Rectal smooth muscle tissue (tissue), 1 donor: ENCODE measurements around the gene THYN1.
"Not testable (repeated sequence)": the region's sequence is repeated elsewhere in the genome, so short reads cannot be mapped to it uniquely, and the experiment has no call there.

Experiments
- H3K27ac ChIP-seq: one replicate; pipeline ENCODE4 v1.7.0; 2013; ENCODE audit warnings: low read depth, low read length, inconsistent platforms
- H3K27me3 ChIP-seq: one replicate; pipeline ENCODE4 v1.7.0; 2013; ENCODE audit warnings: low read length; ENCODE audit not compliant: control insufficient read depth, insufficient read depth
- H3K36me3 ChIP-seq: one replicate; pipeline ENCODE4 v1.7.0; 2013; ENCODE audit warnings: low read length; ENCODE audit not compliant: control insufficient read depth, insufficient read depth
- H3K4me1 ChIP-seq: one replicate; pipeline ENCODE4 v1.7.0; 2013; ENCODE audit warnings: low read length; ENCODE audit not compliant: control insufficient read depth, insufficient read depth
- H3K4me3 ChIP-seq: one replicate; pipeline ENCODE4 v1.7.0; 2013; ENCODE audit warnings: low read length
- H3K9ac ChIP-seq: one replicate; pipeline ENCODE4 v1.7.0; 2013; ENCODE audit warnings: low read length

THYN1 gene

DNA sequence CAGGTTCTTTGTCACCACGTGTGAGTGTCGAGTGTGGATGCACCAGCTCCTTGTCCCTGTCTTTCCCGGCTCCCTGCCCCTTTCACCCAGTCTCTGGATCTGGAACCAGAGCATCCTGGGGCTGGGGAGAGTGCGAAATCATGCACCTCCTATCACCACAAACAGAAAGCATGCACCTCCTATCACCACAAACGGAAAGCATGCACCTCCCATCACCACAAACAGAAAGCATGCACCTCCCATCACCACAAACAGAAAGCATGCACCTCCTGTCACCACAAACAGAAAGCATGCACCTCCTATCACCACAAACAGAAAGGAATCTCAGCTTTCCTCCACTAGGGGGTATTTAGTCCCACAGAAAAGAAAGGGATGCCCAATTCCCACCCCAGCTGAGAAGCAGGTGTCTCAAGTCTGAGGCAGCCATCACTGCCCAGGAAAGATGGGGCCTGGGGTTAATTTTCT, 17.1 kb upstream of the THYN1 start:
- H3K9ac ChIP-seq, result no peak overlapping the region

DNA sequence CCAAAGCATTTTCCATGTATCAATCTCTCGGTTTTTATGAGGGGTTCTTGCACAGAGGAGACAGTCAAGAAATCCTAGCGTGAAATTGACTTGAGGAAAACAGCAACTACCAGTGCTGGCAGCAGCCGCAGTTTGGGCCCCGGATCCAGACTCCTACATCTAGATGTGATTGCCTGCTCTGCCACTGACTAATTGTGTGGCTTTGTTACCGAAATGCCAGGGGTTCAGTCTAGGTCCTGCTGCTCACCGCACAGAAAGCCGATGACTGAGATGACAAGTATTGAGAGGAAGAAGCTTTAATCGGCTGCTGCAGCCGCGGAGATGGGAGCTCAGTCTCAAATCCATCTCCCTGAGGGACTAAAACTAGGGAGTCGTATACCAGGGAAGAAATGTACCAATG, 14.8 kb upstream of the THYN1 start:
- Histone ChIP-seq H3K27me3 (peaks cover 2% of the 10 kb centered on the region), H3K4me3 (no peak overlapping the region), H3K27ac (no peak overlapping the region), H3K36me3 (peaks cover 9% of the 10 kb centered on the region), H3K9ac (no peak overlapping the region), H3K4me1 (no peaks in the 10 kb centered on the region)

More for the DNA sequence above, 17.1 kb upstream of the THYN1 start:
- H3K27ac ChIP-seq, result no peak overlapping the region
- H3K27me3 ChIP-seq, result peaks cover 2% of the 10 kb centered on the region
- H3K4me3 ChIP-seq, result no peak overlapping the region
- H3K4me1 ChIP-seq, result no peaks in the 10 kb centered on the region
- H3K36me3 ChIP-seq, result no peaks in the 10 kb centered on the region

DNA sequence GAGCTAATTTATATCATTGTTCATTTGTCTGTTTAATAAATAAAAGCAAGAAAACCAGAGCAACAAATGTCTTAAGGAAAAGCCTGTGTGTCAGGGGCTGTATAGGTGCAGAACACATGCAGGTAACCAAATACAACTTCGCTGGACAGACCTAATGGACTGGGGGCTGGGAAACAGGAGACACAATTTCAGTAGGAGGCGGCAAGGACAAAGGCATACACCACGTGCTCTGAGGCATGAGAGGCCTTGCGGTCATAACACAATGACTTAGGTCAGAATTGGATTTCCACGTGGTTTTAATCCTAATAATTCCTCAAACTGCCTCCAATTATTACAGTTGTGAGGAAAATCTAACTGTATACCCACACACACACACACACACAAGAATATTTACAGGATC, 14.3 kb upstream of the THYN1 start:
- Histone ChIP-seq H3K27ac (no peak overlapping the region), H3K9ac (no peak overlapping the region), H3K36me3 (peaks cover 12% of the 10 kb centered on the region), H3K4me3 (no peak overlapping the region), H3K4me1 (no peaks in the 10 kb centered on the region), H3K27me3 (peaks cover 2% of the 10 kb centered on the region)

DNA sequence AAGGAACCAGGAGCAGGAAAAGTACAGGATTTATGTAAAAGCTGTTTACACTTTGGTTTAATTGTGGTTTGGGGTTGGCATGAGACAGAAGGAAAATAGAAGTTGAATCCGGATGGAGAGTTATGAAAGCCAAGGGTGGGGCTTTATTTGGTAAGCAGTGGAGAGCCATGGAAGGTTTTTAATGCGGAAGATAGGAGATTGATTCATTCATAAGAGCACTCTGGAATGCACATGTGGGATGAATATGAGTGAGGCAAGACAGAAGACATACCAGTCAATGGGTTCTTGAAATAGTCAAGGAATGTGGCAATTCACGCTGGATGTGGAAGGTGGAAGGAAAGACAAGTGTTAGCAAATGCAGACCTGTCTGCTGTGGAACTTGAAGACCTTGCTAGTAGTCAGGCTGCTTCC, 13.7 kb upstream of the THYN1 start:
- Histone ChIP-seq H3K36me3 (peaks cover 16% of the 10 kb centered on the region), H3K4me3 (no peak overlapping the region), H3K4me1 (no peaks in the 10 kb centered on the region), H3K27me3 (peaks cover 2% of the 10 kb centered on the region), H3K9ac (no peak overlapping the region), H3K27ac (no peak overlapping the region)

DNA sequence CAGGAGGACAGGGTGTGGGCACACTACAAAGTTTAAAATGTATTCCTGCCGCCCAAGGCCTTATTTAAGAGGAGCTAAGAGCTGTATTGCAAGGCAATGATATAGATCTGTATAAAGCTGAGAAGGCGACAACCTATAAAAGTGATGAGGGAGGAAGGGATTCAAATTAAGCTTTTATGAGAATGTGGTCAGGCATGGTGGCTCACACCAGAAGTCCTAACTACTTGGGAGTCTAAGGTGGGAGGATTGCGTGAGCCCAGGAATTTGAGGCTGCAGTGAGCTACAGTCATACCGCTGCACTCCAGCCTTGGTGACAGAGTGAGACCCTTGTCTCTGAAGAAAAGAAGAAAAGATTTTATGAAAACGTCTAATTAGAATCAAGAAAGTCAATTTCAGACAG, 13.3 kb upstream of the THYN1 start:
- Histone ChIP-seq H3K4me3 (no peak overlapping the region), H3K9ac (no peak overlapping the region), H3K27me3 (no peaks in the 10 kb centered on the region), H3K27ac (no peak overlapping the region), H3K36me3 (peaks cover 19% of the 10 kb centered on the region), H3K4me1 (no peaks in the 10 kb centered on the region)

DNA sequence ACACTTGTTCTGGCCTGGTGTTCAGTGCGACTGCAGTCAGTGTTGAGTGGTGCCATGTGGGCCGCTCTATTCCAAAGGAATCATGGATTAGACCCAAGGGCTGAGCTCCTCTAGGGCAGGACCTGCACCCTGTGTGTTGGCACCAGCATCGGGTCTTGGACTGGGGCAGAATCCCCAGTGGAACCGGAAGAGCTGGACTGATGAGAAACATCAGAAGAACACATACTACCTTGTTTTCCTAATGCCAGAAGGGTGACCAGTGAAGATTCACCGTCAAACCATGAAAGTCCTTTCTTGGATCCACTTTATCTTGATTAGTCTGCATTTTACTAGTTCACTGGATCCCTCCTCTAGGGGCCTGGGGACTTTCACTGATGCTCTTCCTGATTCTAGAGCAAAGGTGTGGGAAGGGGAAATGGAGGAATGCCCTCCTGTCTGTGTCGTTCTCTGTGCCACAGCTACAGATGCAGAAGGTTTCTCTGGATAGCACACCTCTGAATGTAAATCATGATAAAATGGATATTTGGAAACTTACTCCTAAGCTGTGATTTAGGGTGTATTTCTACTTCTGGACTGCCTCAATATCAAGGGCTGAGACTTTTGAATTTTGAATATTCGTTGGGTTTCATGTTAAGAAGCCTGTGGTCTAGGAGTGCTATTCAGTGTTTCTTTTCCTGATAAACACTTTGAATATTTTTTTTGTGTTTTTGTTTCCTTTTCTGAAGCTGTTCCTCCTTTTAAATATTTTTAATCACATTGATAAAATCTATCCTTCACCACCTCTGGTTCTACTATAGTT, 12.0 kb upstream of the THYN1 start:
- H3K4me1 ChIP-seq, result no peaks in the 10 kb centered on the region
- no peaks in the 10 kb centered on the region for H3K27me3 ChIP-seq
- no peak overlapping the region for H3K9ac ChIP-seq
- H3K27ac ChIP-seq, result no peak overlapping the region
- no peak overlapping the region for H3K4me3 ChIP-seq
- peaks cover 22% of the 10 kb centered on the region for H3K36me3 ChIP-seq

DNA sequence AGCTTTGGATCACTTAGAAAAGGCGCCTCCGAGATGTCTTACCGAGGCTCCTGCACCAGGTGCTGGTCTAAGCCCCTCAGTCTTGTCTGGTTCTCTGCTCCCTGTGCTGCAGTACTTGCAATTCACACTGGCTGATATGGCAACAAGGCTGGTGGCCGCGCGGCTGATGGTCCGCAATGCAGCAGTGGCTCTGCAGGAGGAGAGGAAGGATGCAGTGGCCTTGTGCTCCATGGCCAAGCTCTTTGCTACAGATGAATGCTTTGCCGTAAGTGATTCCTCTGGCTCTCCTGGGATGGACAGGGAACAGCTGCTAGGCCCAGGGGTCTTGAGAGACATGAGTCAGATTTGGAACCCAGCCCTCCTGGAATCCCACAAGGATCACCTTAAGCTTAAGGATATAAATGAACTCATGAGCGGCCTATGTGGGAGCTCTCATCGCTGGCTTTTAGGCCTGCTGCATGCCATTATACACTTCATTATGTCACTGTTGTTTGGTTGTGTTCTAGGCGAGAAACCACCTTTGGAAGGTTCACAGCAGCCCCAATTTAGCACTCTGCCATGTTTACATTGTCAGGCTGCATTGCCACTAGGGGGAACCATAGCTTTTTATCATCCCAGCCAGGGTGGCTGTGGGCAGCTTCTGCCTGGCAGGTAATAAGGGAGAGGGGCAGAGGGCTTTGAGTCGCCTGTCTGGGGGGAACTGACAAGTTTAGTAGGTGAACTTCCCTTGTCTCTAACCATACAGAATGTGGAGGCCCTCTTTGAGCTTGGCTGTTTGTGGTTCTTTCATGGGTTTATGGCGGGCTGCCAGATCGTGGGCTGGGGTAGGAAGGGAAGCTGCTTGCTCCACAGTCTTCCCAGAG, 8.7 kb upstream of the THYN1 start:
- Histone ChIP-seq H3K27ac (no peak overlapping the region), H3K4me1 (no peaks in the 10 kb centered on the region), H3K4me3 (no peak overlapping the region), H3K27me3 (no peaks in the 10 kb centered on the region), H3K36me3 (peaks cover 37% of the 10 kb centered on the region), H3K9ac (no peak overlapping the region)

DNA sequence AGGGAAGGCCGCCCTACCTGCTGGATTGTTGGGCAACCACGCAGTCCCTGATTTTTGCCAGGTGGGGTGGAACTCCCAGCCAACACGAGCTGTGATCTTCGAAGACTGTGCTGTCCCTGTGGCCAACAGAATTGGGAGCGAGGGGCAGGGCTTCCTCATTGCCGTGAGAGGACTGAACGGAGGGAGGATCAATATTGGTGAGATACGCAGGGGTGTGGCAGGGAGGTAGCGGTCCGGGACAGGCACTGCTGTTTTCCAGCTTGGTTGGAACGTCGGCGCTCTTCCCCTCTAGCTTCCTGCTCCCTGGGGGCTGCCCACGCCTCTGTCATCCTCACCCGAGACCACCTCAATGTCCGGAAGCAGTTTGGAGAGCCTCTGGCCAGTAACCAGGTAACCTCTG, 7.8 kb upstream of the THYN1 start:
- H3K9ac ChIP-seq, result no peak overlapping the region
- peaks cover 37% of the 10 kb centered on the region for H3K36me3 ChIP-seq
- no peaks in the 10 kb centered on the region for H3K4me1 ChIP-seq
- no peak overlapping the region for H3K27ac ChIP-seq
- H3K27me3 ChIP-seq, result no peaks in the 10 kb centered on the region
- H3K4me3 ChIP-seq, result no peak overlapping the region

DNA sequence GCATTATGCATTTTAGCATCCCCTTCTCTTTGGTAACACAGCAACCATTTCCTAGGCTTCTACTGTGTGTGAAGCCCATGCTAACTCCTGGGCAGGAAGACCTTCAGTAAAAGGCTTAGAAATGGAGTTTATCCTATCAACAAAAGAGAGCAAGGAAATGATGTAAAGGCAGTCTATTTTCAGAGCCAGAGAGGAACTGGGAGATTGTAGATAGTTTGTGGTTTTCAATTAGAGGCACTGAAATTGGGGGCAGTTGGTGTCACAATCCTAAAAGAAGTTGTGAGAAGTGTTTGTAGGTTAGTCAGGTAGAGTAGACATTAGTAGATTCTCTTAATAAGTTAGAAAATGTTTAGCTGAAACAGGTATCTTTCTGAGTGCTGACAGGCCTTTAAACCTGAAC, 7.4 kb upstream of the THYN1 start:
- peaks cover 37% of the 10 kb centered on the region for H3K36me3 ChIP-seq

DNA sequence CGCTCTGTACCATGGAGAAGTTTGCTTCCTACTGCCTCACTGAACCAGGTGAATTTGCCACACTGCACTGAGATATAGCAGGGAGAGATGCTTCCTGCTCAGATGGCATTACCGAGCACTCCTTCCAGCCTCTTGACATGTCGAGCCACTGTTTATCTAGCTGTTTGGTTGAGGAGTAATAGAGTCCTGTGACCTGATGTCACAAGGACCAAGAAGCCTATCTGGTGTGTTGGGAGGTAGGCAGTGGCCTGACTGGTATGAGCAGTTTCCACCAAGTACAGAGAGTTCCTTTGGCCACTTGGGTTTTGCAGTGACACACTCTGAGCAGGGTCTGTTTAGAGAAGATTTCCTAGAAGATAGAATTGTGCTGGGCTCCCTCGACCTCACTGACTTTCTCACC, 5.4 kb upstream of the THYN1 start:
- H3K9ac ChIP-seq, result no peak overlapping the region
- no peak overlapping the region for H3K27ac ChIP-seq
- H3K27me3 ChIP-seq, result no peaks in the 10 kb centered on the region
- H3K36me3 ChIP-seq, result peaks cover 34% of the 10 kb centered on the region
- H3K4me3 ChIP-seq, result no peak overlapping the region
- H3K4me1 ChIP-seq, result no peaks in the 10 kb centered on the region

More for the DNA sequence above, 7.4 kb upstream of the THYN1 start:
- no peaks in the 10 kb centered on the region for H3K27me3 ChIP-seq
- no peak overlapping the region for H3K27ac ChIP-seq
- H3K4me1 ChIP-seq, result no peaks in the 10 kb centered on the region
- no peak overlapping the region for H3K9ac ChIP-seq
- no peak overlapping the region for H3K4me3 ChIP-seq

DNA sequence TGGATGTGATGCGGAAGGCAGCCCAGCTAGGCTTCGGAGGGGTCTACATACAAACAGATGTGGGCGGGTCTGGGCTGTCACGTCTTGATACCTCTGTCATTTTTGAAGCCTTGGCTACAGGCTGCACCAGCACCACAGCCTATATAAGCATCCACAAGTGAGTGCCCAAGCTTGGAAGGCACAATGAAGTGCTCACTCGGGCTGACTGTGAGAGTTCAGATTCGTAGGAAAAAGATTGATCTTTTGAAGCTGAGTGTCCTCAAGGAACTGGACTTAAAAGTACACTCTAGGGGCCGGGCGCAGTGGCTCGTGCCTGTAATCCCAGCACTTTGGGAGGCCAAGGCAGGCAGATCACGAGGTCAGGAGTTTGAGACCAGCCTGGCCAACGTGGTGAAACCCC, 3.9 kb upstream of the THYN1 start:
- Histone ChIP-seq H3K9ac (no peak overlapping the region), H3K27ac (no peak overlapping the region), H3K4me1 (peaks cover 6% of the 10 kb centered on the region), H3K27me3 (no peaks in the 10 kb centered on the region), H3K36me3 (peaks cover 21% of the 10 kb centered on the region), H3K4me3 (no peak overlapping the region)

DNA sequence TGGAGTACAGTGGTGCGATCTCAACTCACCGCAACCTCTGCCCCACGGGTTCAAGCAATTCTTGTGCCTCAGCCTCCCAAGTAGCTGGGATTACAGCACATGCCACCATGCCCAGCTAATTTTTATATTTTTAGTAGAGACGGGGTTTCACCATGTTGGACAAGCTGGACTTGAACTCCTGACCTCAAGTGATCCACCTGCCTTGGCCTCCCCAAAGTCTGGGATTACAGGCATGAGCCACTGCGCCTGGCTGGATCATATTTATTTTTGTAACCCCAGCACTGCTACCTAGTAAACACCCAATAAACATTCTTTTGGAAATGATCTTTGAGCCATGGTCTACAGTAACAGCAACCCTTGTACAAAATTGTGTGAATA, 2.0 kb upstream of the THYN1 start:
- not testable (repeated sequence) for H3K27me3 ChIP-seq, H3K4me1 ChIP-seq, H3K27ac ChIP-seq, H3K9ac ChIP-seq, H3K4me3 ChIP-seq
- peaks cover 20% of the 10 kb centered on the region for H3K36me3 ChIP-seq
